Breast epithelium (tissue), 3 donors: Measurements from ENCODE around the gene ABHD12B.

ENCODE experiments used
- CTCF ChIP-seq, 3 donors: fragments of 450-650 bp; IDR thresholded peaks; one replicate each; pipeline ENCODE4 v1.5.1; 2016 to 2017; ENCODE audit warnings: antibody characterized with exemption in 3 of 3, mild to moderate bottlenecking in 3 of 3, moderate library complexity in 3 of 3
- POLR2A ChIP-seq: fragments of 450-650 bp; IDR thresholded peaks from one replicate; pipeline ENCODE4 v1.6.1; 2016; ENCODE audit warnings: antibody characterized with exemption, mild to moderate bottlenecking, moderate library complexity
- POLR2AphosphoS5 ChIP-seq, 3 donors: sonication (generic); formaldehyde crosslinking; IDR thresholded peaks; one replicate each; pipeline ENCODE4 v1.6.1; 2017; ENCODE audit warnings: antibody characterized with exemption in 3 of 3

- no peak for TF ChIP-seq CTCF (IDR thresholded peaks at IDR 0.05)
- no peak for TF ChIP-seq POLR2A
- TF ChIP-seq POLR2AphosphoS5 (IDR thresholded peaks at IDR 0.05) = no peak
Observed at GRCh38 chr14:50832935-50833630, 38.8 kb upstream of the ABHD12B start.
